HEK293T (cell line): ENCODE data around the gene TREML1.

Experiments
- CTCF ChIA-PET: fragments of 350-600 bp; formaldehyde crosslinking; extraction: SDS; loops from one replicate; lab custom pipeline; 2021; ENCODE audit warnings: antibody characterized with exemption, inconsistent platforms; lab: Yijun Ruan, JAX
- POLR2A ChIA-PET: fragments of 350-600 bp; formaldehyde crosslinking; extraction: SDS; loops from one replicate; lab custom pipeline; 2020; ENCODE audit warnings: antibody characterized with exemption, inconsistent platforms; lab: Yijun Ruan, JAX
- DNase-seq: peaks from one replicate; pipeline ENCODE4 v3.0.0; 2012; ENCODE audit warnings: mixed read lengths; ENCODE audit errors: extremely low spot score
- ARNT ChIP-seq: fragments of 450-650 bp; IDR thresholded peaks from 2 replicates; pipeline ENCODE4 v1.6.1; 2017; ENCODE audit warnings: mild to moderate bottlenecking
- BHLHE40 ChIP-seq: fragments of 450-650 bp; IDR thresholded peaks from 2 replicates; pipeline ENCODE4 v1.6.1; 2016; ENCODE audit warnings: mild to moderate bottlenecking, moderate library complexity, borderline replicate concordance
- CTBP1 ChIP-seq: fragments of 450-650 bp; IDR thresholded peaks from 2 replicates; pipeline ENCODE4 v1.6.1; 2016; ENCODE audit warnings: borderline replicate concordance
- ELF4 ChIP-seq: fragments of 450-650 bp; IDR thresholded peaks from 2 replicates; pipeline ENCODE4 v1.6.1; 2017; ENCODE audit warnings: antibody characterized with exemption
- FOXA1 ChIP-seq: fragments of 450-650 bp; IDR thresholded peaks from 2 replicates; pipeline ENCODE4 v1.6.1; 2016; ENCODE audit warnings: mild to moderate bottlenecking
- FOXK2 ChIP-seq: fragments of 450-650 bp; IDR thresholded peaks from 2 replicates; pipeline ENCODE4 v1.6.1; 2016; ENCODE audit warnings: mild to moderate bottlenecking
- FOXM1 ChIP-seq: fragments of 450-650 bp; IDR thresholded peaks from 2 replicates; pipeline ENCODE4 v1.6.1; 2017; ENCODE audit warnings: mild to moderate bottlenecking, borderline replicate concordance
- HDGF ChIP-seq: fragments of 450-650 bp; IDR thresholded peaks from 2 replicates; pipeline ENCODE4 v1.6.1; 2017; ENCODE audit warnings: antibody characterized with exemption, borderline replicate concordance
- L3MBTL2 ChIP-seq: fragments of 450-650 bp; conservative IDR thresholded peaks from 2 replicates; pipeline ENCODE4 v1.6.1; 2016; ENCODE audit warnings: mild to moderate bottlenecking
- LEF1 ChIP-seq: fragments of 450-650 bp; IDR thresholded peaks from 2 replicates; pipeline ENCODE4 v1.6.1; 2017; ENCODE audit warnings: mild to moderate bottlenecking, borderline replicate concordance
- NFRKB ChIP-seq: fragments of 450-650 bp; IDR thresholded peaks from 2 replicates; pipeline ENCODE4 v1.6.1; 2016; ENCODE audit warnings: mild to moderate bottlenecking, moderate library complexity
- PKNOX1 ChIP-seq: fragments of 450-650 bp; IDR thresholded peaks from 2 replicates; pipeline ENCODE4 v1.6.1; 2016
- SP1 ChIP-seq: fragments of 450-650 bp; IDR thresholded peaks from 2 replicates; pipeline ENCODE4 v1.6.1; 2017
- SUZ12 ChIP-seq: fragments of 450-650 bp; IDR thresholded peaks from 2 replicates; pipeline ENCODE4 v1.6.1; 2016; ENCODE audit warnings: mild to moderate bottlenecking
- TARDBP ChIP-seq: fragments of 450-650 bp; IDR thresholded peaks from 2 replicates; pipeline ENCODE4 v1.6.1; 2016
- ZNF384 ChIP-seq: fragments of 450-650 bp; IDR thresholded peaks from 2 replicates; pipeline ENCODE4 v1.6.1; 2016

Gene TREML1

DNA sequence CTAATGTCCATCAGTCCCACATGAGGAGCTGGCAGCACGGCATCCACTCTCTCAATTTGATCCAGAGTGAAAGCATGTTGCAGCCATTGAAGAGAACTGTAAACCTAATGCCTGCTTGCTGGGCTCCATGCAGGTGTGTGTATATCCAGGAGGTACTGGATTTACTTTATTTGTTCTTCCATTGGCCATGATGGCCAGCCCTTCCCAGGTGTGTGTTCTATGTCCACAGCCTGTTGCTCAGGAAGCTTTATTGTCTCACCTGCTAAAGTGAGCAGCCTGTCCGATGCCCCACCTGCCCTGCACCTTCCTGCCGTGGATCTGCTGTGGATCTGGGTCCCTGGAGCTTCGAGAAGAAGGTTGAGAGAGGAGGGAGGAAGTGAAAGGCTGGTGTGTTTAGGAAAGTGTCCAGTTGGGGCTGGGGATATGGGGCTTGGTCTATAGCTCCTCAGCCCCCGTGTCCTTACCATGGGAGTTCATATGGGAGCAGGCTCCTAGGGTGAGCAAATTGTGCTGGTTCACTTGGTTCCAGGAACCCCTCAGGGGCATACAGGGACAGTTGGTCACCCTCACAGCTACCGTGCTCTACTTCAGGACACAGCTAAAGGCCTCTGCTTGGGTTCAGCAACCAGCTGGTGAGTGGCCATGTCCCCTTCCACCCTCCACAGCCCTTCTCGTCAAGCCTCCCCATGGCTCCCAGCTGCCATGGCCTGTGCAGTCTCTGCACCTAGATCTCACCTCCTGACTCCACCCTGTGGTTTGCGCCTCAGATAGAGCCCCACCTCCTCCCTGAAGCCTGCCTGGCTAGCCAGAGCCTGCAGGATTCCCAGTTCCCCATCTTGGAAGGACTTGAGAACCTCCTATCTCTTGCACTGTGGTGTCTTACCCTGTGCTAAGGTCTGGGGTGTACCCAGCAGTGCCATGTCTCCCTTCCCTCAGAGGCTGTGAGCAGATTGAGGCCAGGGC, 34.1 kb upstream of the TREML1 start:
- ChIA-PET CTCF (no interaction called here), POLR2A (no interaction called here)
- DNase-seq = no peak
- no peak for TF ChIP-seq SP1
- TF ChIP-seq BHLHE40 = no peak
- TF ChIP-seq FOXA1 = no peak
- no peak for TF ChIP-seq FOXK2
- no peak for TF ChIP-seq HDGF
- no peak for TF ChIP-seq TARDBP
- no peak for TF ChIP-seq LEF1
- no peak for TF ChIP-seq SUZ12
- TF ChIP-seq FOXM1 = no peak
- no peak for TF ChIP-seq L3MBTL2
- TF ChIP-seq ARNT = no peak
- TF ChIP-seq ZNF384 = no peak

DNA sequence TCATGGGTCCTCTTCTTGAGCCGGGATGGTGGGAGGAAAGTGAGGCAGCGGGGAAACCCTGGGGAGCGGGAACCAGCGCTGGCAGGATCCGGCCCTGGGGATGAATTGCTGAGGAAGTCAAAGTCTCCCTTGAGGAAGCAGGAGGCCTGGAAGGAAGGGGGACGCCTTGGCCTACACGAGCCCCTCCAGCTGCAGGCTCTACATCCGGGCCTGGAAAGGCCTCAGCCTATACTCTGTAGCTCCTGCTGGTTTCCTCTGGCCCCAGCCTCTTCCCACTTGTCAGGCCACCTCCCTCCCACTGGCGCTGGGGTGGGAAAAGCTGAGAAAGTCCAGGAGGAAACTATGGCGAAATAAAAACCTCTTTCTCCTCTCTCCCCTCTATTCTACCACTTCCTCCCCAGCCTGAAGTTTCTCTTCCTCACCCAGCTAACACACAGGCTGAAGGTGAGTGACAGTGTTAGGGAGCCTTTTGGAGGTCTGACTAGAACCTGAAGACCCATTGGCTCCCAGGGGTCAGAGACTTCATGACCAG, 31.9 kb upstream of the TREML1 start:
- CTCF ChIA-PET = no interaction called here
- POLR2A ChIA-PET = no interaction called here
- DNase-seq = no peak
- TF ChIP-seq SUZ12 (no peak), ZNF384 (no peak), FOXA1 (no peak), FOXM1 (no peak), ARNT (no peak), TARDBP (no peak), BHLHE40 (no peak)

DNA sequence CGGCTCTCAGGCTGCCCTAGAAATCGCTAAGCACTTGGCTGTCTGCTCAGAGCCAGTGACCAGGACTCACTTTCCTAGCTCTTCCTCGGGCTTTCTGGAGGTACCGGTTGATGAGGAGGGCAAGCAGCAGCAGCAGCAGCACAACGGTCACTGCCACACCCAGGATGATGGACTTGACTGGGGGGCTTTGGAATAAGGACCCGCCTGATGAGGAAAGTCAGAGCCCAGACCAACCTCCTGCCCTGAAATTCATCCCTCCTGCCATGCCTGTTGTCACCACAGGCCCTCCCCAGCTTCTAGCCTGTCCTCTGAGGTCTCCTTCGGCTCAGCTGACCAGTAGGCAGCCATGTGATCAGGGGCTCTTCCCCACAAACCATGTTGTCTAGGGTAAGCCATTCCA, 30.6 kb upstream of the TREML1 start:
- POLR2A ChIA-PET = no interaction called here
- TF ChIP-seq L3MBTL2 (no peak), SUZ12 (no peak), CTBP1 (no peak), FOXM1 (no peak)
- DNase-seq = no peak
- CTCF ChIA-PET = no interaction called here

GRCh38 chr6:41182069-41183034, 28.2 kb upstream of the TREML1 start:
- no peak for TF ChIP-seq FOXA1
- no peak for TF ChIP-seq SUZ12
- no peak for TF ChIP-seq BHLHE40
- no peak for TF ChIP-seq PKNOX1
- TF ChIP-seq ARNT = no peak
- no peak for TF ChIP-seq NFRKB
- no peak for TF ChIP-seq ZNF384
- TF ChIP-seq FOXM1 = no peak
- no peak for TF ChIP-seq L3MBTL2
- TF ChIP-seq LEF1 = no peak
- no peak for TF ChIP-seq CTBP1
- ChIA-PET CTCF (interaction anchor here (0.6 to 1.8 kb wide), 9 partner anchors 10 to 165 kb away, joined by 3 to 11 read pairs (median 4); partner anchors contain the start of gene TREML2), POLR2A (interaction anchor here (1.3 kb wide), 1 partner anchor 110 kb away, joined by 4 read pairs; the partner anchor contains the start of genes NFYA and OARD1)
- peak; percentile 51 for DNase-seq

DNA sequence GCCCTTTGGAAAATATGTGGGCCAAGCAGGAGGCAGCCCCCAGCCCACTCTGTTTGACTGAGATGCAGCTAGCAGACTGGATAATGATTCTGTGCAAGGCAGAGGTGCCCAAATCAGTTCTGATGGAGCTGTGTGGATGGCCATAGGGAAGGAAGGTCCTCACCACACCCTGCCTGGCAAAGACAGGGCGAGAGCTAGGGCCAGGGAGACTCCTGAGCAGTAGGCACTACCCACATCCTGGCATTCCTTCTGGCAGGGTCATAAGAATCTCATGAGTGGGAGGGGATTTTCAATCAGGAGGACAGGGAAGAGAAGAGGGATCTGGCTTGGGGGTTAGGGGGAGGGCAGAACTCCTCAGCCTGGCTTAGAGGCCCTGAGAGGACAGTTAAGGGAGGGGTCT, 27.4 kb upstream of the TREML1 start:
- DNase-seq = no peak
- ChIA-PET POLR2A (no interaction called here), CTCF (interaction anchor here (0.6 to 1.7 kb wide), 4 partner anchors 10 to 164 kb away, joined by 3 to 11 read pairs (median 6); no protein-coding TSS in a partner anchor)
- no peak for TF ChIP-seq FOXA1
- TF ChIP-seq SP1 = no peak
- TF ChIP-seq LEF1 = no peak
- TF ChIP-seq ZNF384 = no peak
- no peak for TF ChIP-seq FOXK2
- TF ChIP-seq ELF4 = no peak
- TF ChIP-seq ARNT = no peak
- TF ChIP-seq CTBP1 = no peak
- TF ChIP-seq PKNOX1 = no peak
- no peak for TF ChIP-seq TARDBP

DNA sequence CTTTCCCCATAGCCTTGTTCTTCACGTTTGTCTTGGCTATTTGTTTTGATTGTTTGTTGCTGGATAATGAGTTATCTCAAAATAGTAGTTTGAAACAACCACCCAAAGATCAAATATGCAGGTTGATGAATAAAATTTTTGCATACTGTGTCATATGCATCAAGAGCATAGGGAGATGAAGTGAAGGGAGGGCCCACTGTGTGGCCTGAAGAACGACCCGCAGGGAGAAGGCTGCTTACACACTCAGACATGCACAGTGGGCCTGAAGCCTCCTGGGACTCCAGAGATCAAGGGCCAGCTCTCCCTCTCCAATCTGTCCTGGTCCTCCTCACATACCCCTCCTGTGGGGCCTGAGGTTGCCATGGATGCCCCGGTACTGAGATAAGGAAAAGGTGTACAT, 25.0 kb upstream of the TREML1 start:
- no peak for DNase-seq
- CTCF ChIA-PET = no interaction called here
- no peak for TF ChIP-seq SUZ12
- no peak for TF ChIP-seq FOXK2
- no peak for TF ChIP-seq TARDBP
- no peak for TF ChIP-seq FOXM1
- no peak for TF ChIP-seq PKNOX1
- no peak for TF ChIP-seq L3MBTL2
- TF ChIP-seq BHLHE40 = no peak
- no peak for TF ChIP-seq CTBP1
- TF ChIP-seq LEF1 = no peak
- no peak for TF ChIP-seq NFRKB
- no peak for TF ChIP-seq ELF4
- no peak for TF ChIP-seq ZNF384
- no peak for TF ChIP-seq SP1
- TF ChIP-seq HDGF = no peak
- no peak for TF ChIP-seq ARNT
- POLR2A ChIA-PET = no interaction called here
